ENCODE results near the gene LRRK1.

LRRK1 gene

GRCh38 chr15:100926971-100927756 lies 8.0 kb downstream of the LRRK1 start:
- Histone ChIP-seq H3K79me2 (ENCODE audit: insufficient read depth, low read length) (0 out of 2 replicates have a peak, but pooled peaks cover 5% of the 10 kb centered on the region), H3K4me3 (ENCODE audit: low read depth, low read length, poor library complexity, severe bottlenecking) (no peak overlapping the region), H3F3A (ENCODE audit: insufficient read depth, low read length) (0 out of 2 replicates have a peak, but pooled peaks cover 6% of the 10 kb centered on the region), H3K27ac (ENCODE audit: low read depth, low read length, poor library complexity, severe bottlenecking) (peak overlapping the region; percentile 96), H3K9ac (ENCODE audit: low read length) (peak overlapping the region; percentile 52; the same call in 1 of the 2 replicates), H3K27me3 (ENCODE audit: insufficient read depth, low read length) (no peaks in the 10 kb centered on the region), H3K36me3 (ENCODE audit: insufficient read depth, low read length) (peaks cover 81% of the 10 kb centered on the region), H3K9me3 (ENCODE audit: low read length) (no peaks in the 10 kb centered on the region), H4K20me1 (ENCODE audit: insufficient read depth, low read length) (no peaks in the 10 kb centered on the region), H2AFZ (ENCODE audit: low read length) (no peak overlapping the region), H3K9me2 (ENCODE audit: low read depth, low read length) (no peaks in the 10 kb centered on the region), H3K4me2 (ENCODE audit: low read length) (peak overlapping the region; percentile 55), H3K4me1 (ENCODE audit: insufficient read depth, low read length, severe bottlenecking) (peaks cover 98% of the 10 kb centered on the region)
- TF ChIP-seq EZH2 (IDR thresholded peaks at IDR 0.05; ENCODE audit: borderline replicate concordance, low read length) (no peak), CTCF (IDR thresholded peaks at IDR 0.05; ENCODE audit: low read length) (no peak)

- Histone ChIP-seq H3K4me1 (ENCODE audit: insufficient read depth, low read length, severe bottlenecking) (peaks cover 98% of the 10 kb centered on the region), H3K4me2 (ENCODE audit: low read length) (peak overlapping the region; percentile 55), H3K9me2 (ENCODE audit: low read depth, low read length) (no peaks in the 10 kb centered on the region), H3K27me3 (ENCODE audit: insufficient read depth, low read length) (no peaks in the 10 kb centered on the region), H4K20me1 (ENCODE audit: insufficient read depth, low read length) (no peaks in the 10 kb centered on the region), H3F3A (ENCODE audit: insufficient read depth, low read length) (0 out of 2 replicates have a peak, but pooled peaks cover 6% of the 10 kb centered on the region), H3K9ac (ENCODE audit: low read length) (peak overlapping the region; percentile 52), H2AFZ (ENCODE audit: low read length) (no peak overlapping the region), H3K9me3 (ENCODE audit: low read length) (no peaks in the 10 kb centered on the region), H3K4me3 (ENCODE audit: low read depth, low read length, poor library complexity, severe bottlenecking) (peak overlapping the region; percentile 37), H3K79me2 (ENCODE audit: insufficient read depth, low read length) (no peaks in the 10 kb centered on the region), H3K36me3 (ENCODE audit: insufficient read depth, low read length) (peaks cover 81% of the 10 kb centered on the region), H3K27ac (ENCODE audit: low read depth, low read length, poor library complexity, severe bottlenecking) (peak overlapping the region; percentile 96)
- TF ChIP-seq EZH2 (IDR thresholded peaks at IDR 0.05; ENCODE audit: borderline replicate concordance, low read length) = no peak
- TF ChIP-seq CTCF (IDR thresholded peaks at IDR 0.05; ENCODE audit: low read length) = no peak
These were observed 9.6 kb downstream of the LRRK1 start for GRCh38 chr15:100928632-100929280.

GRCh38 chr15:100929641-100930042 lies 10.5 kb downstream of the LRRK1 start:
- Histone ChIP-seq H3K79me2 (ENCODE audit: insufficient read depth, low read length) (no peaks in the 10 kb centered on the region), H3K27ac (ENCODE audit: low read depth, low read length, poor library complexity, severe bottlenecking) (peak overlapping the region; percentile 96)

More at GRCh38 chr15:100929641-100930042, 10.5 kb downstream of the LRRK1 start:
- Histone ChIP-seq H3F3A (ENCODE audit: insufficient read depth, low read length) (0 out of 2 replicates have a peak, but pooled peaks cover 6% of the 10 kb centered on the region), H3K9me3 (ENCODE audit: low read length) (no peaks in the 10 kb centered on the region), H3K4me3 (ENCODE audit: low read depth, low read length, poor library complexity, severe bottlenecking) (peak overlapping the region; percentile 37), H3K36me3 (ENCODE audit: insufficient read depth, low read length) (peaks cover 72% of the 10 kb centered on the region), H3K27me3 (ENCODE audit: insufficient read depth, low read length) (no peaks in the 10 kb centered on the region), H2AFZ (ENCODE audit: low read length) (no peak overlapping the region), H3K9ac (ENCODE audit: low read length) (peak overlapping the region; percentile 52), H3K4me2 (ENCODE audit: low read length) (peak overlapping the region; percentile 55), H3K9me2 (ENCODE audit: low read depth, low read length) (no peaks in the 10 kb centered on the region), H3K4me1 (ENCODE audit: insufficient read depth, low read length, severe bottlenecking) (peaks cover 98% of the 10 kb centered on the region), H4K20me1 (ENCODE audit: insufficient read depth, low read length) (no peaks in the 10 kb centered on the region)
- TF ChIP-seq EZH2 (IDR thresholded peaks at IDR 0.05; ENCODE audit: borderline replicate concordance, low read length) (no peak), CTCF (IDR thresholded peaks at IDR 0.05; ENCODE audit: low read length) (no peak)
